Stimulated activated naive B cell treated with anti-CD40 and anti-IgM and Interleukin-4, amounts not matched to agents 10 μg/mL and 1 μg/mL and 100 μg/mL, for 72 hours (primary cell): ENCODE results near the gene ZNF593OS.

Source experiments
- ATAC-seq, 2 donors: fragments of 150-1000 bp; cut with Tn5 transposase; replicated peaks; 2 replicates each; pipeline ENCODE4 v1.10.0; 2021; ENCODE audit warnings: moderate library complexity in 1 of 2
- DNase-seq: peaks from one replicate; pipeline ENCODE4 v3.0.0; 2021
- H3K27ac Mint-ChIP-seq: one replicate; pipeline ENCODE4 v1.8.0; 2022; ENCODE audit warnings: mild to moderate bottlenecking, mixed read lengths
- H3K27me3 Mint-ChIP-seq, 2 donors: one replicate each; pipeline ENCODE4 v1.8.0; 2022; ENCODE audit warnings: mixed read lengths in 2 of 2
- H3K36me3 Mint-ChIP-seq, 2 donors: one replicate each; pipeline ENCODE4 v1.8.0; 2022; ENCODE audit warnings: mixed read lengths in 2 of 2, mild to moderate bottlenecking in 1 of 2
- H3K4me1 Mint-ChIP-seq, 2 donors: one replicate each; pipeline ENCODE4 v1.8.0; 2022; ENCODE audit warnings: mixed read lengths in 2 of 2, mild to moderate bottlenecking in 1 of 2
- H3K4me3 Mint-ChIP-seq, 2 donors: one replicate each; pipeline ENCODE4 v1.8.0; 2022; ENCODE audit warnings: mild to moderate bottlenecking in 2 of 2, mixed read lengths in 2 of 2, moderate library complexity in 1 of 2
- H3K9me3 Mint-ChIP-seq, 2 donors: one replicate each; pipeline ENCODE4 v1.8.0; 2022; ENCODE audit warnings: mixed read lengths in 2 of 2, mild to moderate bottlenecking in 1 of 2

Gene ZNF593OS

GRCh38 chr1:26171084-26172072 lies at the start of gene ZNF593OS:
ZNF593OS (minus strand) TSS chr1:26171832; CDS start chr1:26171661, 171 bp downstream.
- Mint-ChIP-seq H3K36me3 (peaks cover 9 to 11% of the 10 kb centered on the region in 2 donors), H3K4me3 (peak within 1 kb of the TSS; percentile 92 to 98), H3K27me3 (no peaks in the 10 kb centered on the region), H3K27ac (peak within 1 kb of the TSS; percentile 97), H3K9me3 (no peaks in the 10 kb centered on the region), H3K4me1 (peaks cover 12 to 28% of the 10 kb centered on the region in 2 donors)
- ATAC-seq (no peak), DNase-seq (no peak)

- Mint-ChIP-seq H3K36me3 (peaks cover 0 to 4% of the 10 kb centered on the region in 2 donors), H3K9me3 (no peaks in the 10 kb centered on the region), H3K4me1 (peaks cover 5 to 14% of the 10 kb centered on the region in 2 donors), H3K4me3 (no peak overlapping the region), H3K27me3 (peaks cover 22 to 37% of the 10 kb centered on the region in 2 donors), H3K27ac (no peak overlapping the region)
- DNase-seq, result no peak
- ATAC-seq, result no peak
Observed at GRCh38 chr1:26221094-26221493, 49.5 kb upstream of the ZNF593OS start.

GRCh38 chr1:26220199-26220912 lies 48.7 kb upstream of the ZNF593OS start:
- no peak overlapping the region for H3K27ac Mint-ChIP-seq
- DNase-seq (no peak), ATAC-seq (no peak)
- peaks cover 0 to 7% of the 10 kb centered on the region in 2 donors for H3K4me1 Mint-ChIP-seq
- no peaks in the 10 kb centered on the region for H3K9me3 Mint-ChIP-seq
- no peak overlapping the region for H3K4me3 Mint-ChIP-seq
- H3K36me3 Mint-ChIP-seq, result no peaks in the 10 kb centered on the region
- peaks cover 15 to 30% of the 10 kb centered on the region in 2 donors for H3K27me3 Mint-ChIP-seq

GRCh38 chr1:26218906-26219494 lies 47.4 kb upstream of the ZNF593OS start:
- H3K4me3 Mint-ChIP-seq, result no peak overlapping the region
- no peaks in the 10 kb centered on the region for H3K9me3 Mint-ChIP-seq
- H3K4me1 Mint-ChIP-seq, result no peaks in the 10 kb centered on the region
- H3K27ac Mint-ChIP-seq, result no peak overlapping the region
- DNase-seq, result no peak
- ATAC-seq, result no peak
- H3K27me3 Mint-ChIP-seq, result peaks cover 15 to 21% of the 10 kb centered on the region in 2 donors
- no peaks in the 10 kb centered on the region for H3K36me3 Mint-ChIP-seq

GRCh38 chr1:26215246-26215645 lies 43.6 kb upstream of the ZNF593OS start:
- ATAC-seq (no peak), DNase-seq (no peak)
- no peaks in the 10 kb centered on the region for H3K36me3 Mint-ChIP-seq
- H3K27me3 Mint-ChIP-seq, result peaks cover under 1 to 17% of the 10 kb centered on the region in 2 donors
- H3K4me3 Mint-ChIP-seq, result no peak overlapping the region
- no peak overlapping the region for H3K27ac Mint-ChIP-seq
- no peaks in the 10 kb centered on the region for H3K4me1 Mint-ChIP-seq
- H3K9me3 Mint-ChIP-seq, result no peaks in the 10 kb centered on the region

- peaks cover 6 to 7% of the 10 kb centered on the region in 2 donors for H3K27me3 Mint-ChIP-seq
- H3K9me3 Mint-ChIP-seq, result no peaks in the 10 kb centered on the region
- H3K27ac Mint-ChIP-seq, result no peak overlapping the region
- no peak for ATAC-seq
- no peak for DNase-seq
- no peaks in the 10 kb centered on the region for H3K4me1 Mint-ChIP-seq
- no peaks in the 10 kb centered on the region for H3K36me3 Mint-ChIP-seq
- no peak overlapping the region for H3K4me3 Mint-ChIP-seq
Observed at GRCh38 chr1:26213335-26213905, 41.8 kb upstream of the ZNF593OS start.

- H3K27ac Mint-ChIP-seq, result no peak overlapping the region
- H3K4me3 Mint-ChIP-seq, result no peak overlapping the region
- DNase-seq (no peak), ATAC-seq (no peak)
- no peaks in the 10 kb centered on the region for H3K9me3 Mint-ChIP-seq
- no peaks in the 10 kb centered on the region for H3K36me3 Mint-ChIP-seq
- H3K27me3 Mint-ChIP-seq, result peaks cover 6 to 7% of the 10 kb centered on the region in 2 donors
- H3K4me1 Mint-ChIP-seq, result no peaks in the 10 kb centered on the region
Observed at GRCh38 chr1:26212726-26213125, 41.1 kb upstream of the ZNF593OS start.

- H3K4me1 Mint-ChIP-seq, result no peaks in the 10 kb centered on the region
- ATAC-seq (no peak), DNase-seq (no peak)
- H3K9me3 Mint-ChIP-seq, result no peaks in the 10 kb centered on the region
- H3K4me3 Mint-ChIP-seq, result no peak overlapping the region
- peaks cover 0 to 7% of the 10 kb centered on the region in 2 donors for H3K27me3 Mint-ChIP-seq
- H3K36me3 Mint-ChIP-seq, result no peaks in the 10 kb centered on the region
- H3K27ac Mint-ChIP-seq, result no peak overlapping the region
Observed at GRCh38 chr1:26210147-26210870, 38.7 kb upstream of the ZNF593OS start.

GRCh38 chr1:26203642-26204318 lies 32.1 kb upstream of the ZNF593OS start:
- Mint-ChIP-seq H3K4me1 (peaks cover 0 to 6% of the 10 kb centered on the region in 2 donors), H3K36me3 (no peaks in the 10 kb centered on the region), H3K27ac (no peak overlapping the region), H3K9me3 (no peaks in the 10 kb centered on the region), H3K27me3 (peaks cover 18 to 21% of the 10 kb centered on the region in 2 donors), H3K4me3 (no peak overlapping the region)
- DNase-seq (no peak), ATAC-seq (peak in 1 of 2 donors; percentile 21)

GRCh38 chr1:26200413-26200812 lies 28.8 kb upstream of the ZNF593OS start:
- no peak overlapping the region for H3K4me3 Mint-ChIP-seq
- H3K27me3 Mint-ChIP-seq, result peaks cover 21 to 24% of the 10 kb centered on the region in 2 donors
- ATAC-seq (no peak), DNase-seq (no peak)
- H3K36me3 Mint-ChIP-seq, result no peaks in the 10 kb centered on the region
- peaks cover 0 to 6% of the 10 kb centered on the region in 2 donors for H3K4me1 Mint-ChIP-seq
- H3K9me3 Mint-ChIP-seq, result no peaks in the 10 kb centered on the region
- no peak overlapping the region for H3K27ac Mint-ChIP-seq

GRCh38 chr1:26197813-26198212 lies 26.2 kb upstream of the ZNF593OS start:
- no peaks in the 10 kb centered on the region for H3K9me3 Mint-ChIP-seq
- no peaks in the 10 kb centered on the region for H3K36me3 Mint-ChIP-seq
- no peak overlapping the region for H3K4me3 Mint-ChIP-seq
- ATAC-seq (no peak), DNase-seq (no peak)
- peaks cover 0 to 6% of the 10 kb centered on the region in 2 donors for H3K4me1 Mint-ChIP-seq
- H3K27me3 Mint-ChIP-seq, result peaks cover 15 to 19% of the 10 kb centered on the region in 2 donors
- no peak overlapping the region for H3K27ac Mint-ChIP-seq

- Mint-ChIP-seq H3K4me1 (peaks cover 0 to 6% of the 10 kb centered on the region in 2 donors), H3K4me3 (no peak overlapping the region), H3K27ac (no peak overlapping the region), H3K36me3 (no peaks in the 10 kb centered on the region), H3K27me3 (peaks cover 10 to 19% of the 10 kb centered on the region in 2 donors), H3K9me3 (no peaks in the 10 kb centered on the region)
- ATAC-seq (no peak), DNase-seq (no peak)
Observed at GRCh38 chr1:26197301-26197700, 25.7 kb upstream of the ZNF593OS start.

GRCh38 chr1:26195805-26196204 lies 24.2 kb upstream of the ZNF593OS start:
- H3K4me1 Mint-ChIP-seq, result peaks cover under 1 to 5% of the 10 kb centered on the region in 2 donors
- no peak overlapping the region for H3K27ac Mint-ChIP-seq
- DNase-seq (no peak), ATAC-seq (no peak)
- H3K4me3 Mint-ChIP-seq, result no peak overlapping the region
- no peaks in the 10 kb centered on the region for H3K36me3 Mint-ChIP-seq
- no peaks in the 10 kb centered on the region for H3K9me3 Mint-ChIP-seq
- peaks cover 5 to 12% of the 10 kb centered on the region in 2 donors for H3K27me3 Mint-ChIP-seq
